RWPE2 (cell line): ENCODE measurements around the gene RPL28.
A peak's percentile ranks its signal among the peaks of the same experiment; 100 is the strongest.

Experiments used
- ATAC-seq: fragments of 200-7000 bp; cut with Tn5 transposase; 3 replicates; pipeline ENCODE4 v1.9.1; 2021; ENCODE audit warnings: low read depth
- DNase-seq: peaks from one replicate; pipeline ENCODE4 v3.0.0-alpha.2; 2020; ENCODE audit warnings: low spot score
- H3K27ac ChIP-seq: fragments of 450-650 bp; 2 replicates; pipeline ENCODE4 v1.5.1; 2017; ENCODE audit warnings: mild to moderate bottlenecking; ENCODE audit not compliant: poor library complexity, severe bottlenecking
- H3K27me3 ChIP-seq: fragments of 250-450 bp; sonication (Bioruptor Pico); 2 replicates; pipeline ENCODE4 v1.5.1; 2021; ENCODE audit warnings: mild to moderate bottlenecking, moderate library complexity; ENCODE audit not compliant: insufficient read depth, poor library complexity, severe bottlenecking
- H3K36me3 ChIP-seq: fragments of 250-450 bp; sonication (Bioruptor Pico); 2 replicates; pipeline ENCODE4 v1.5.1; 2020; ENCODE audit warnings: low read depth, mild to moderate bottlenecking, moderate library complexity
- H3K4me1 ChIP-seq: fragments of 250-450 bp; sonication (Bioruptor Pico); 2 replicates; pipeline ENCODE4 v1.5.1; 2021; ENCODE audit warnings: mild to moderate bottlenecking, moderate library complexity; ENCODE audit not compliant: insufficient read depth, poor library complexity, severe bottlenecking
- H3K4me3 ChIP-seq: fragments of 250-450 bp; sonication (Bioruptor Pico); 2 replicates; pipeline ENCODE4 v1.5.1; 2021; ENCODE audit warnings: mild to moderate bottlenecking, moderate library complexity; ENCODE audit not compliant: severe bottlenecking
- H3K9me3 ChIP-seq: fragments of 250-450 bp; sonication (Bioruptor Pico); 2 replicates; pipeline ENCODE4 v1.5.1; 2021; ENCODE audit warnings: mild to moderate bottlenecking, moderate library complexity; ENCODE audit not compliant: severe bottlenecking
- CTCF ChIP-seq: fragments of 450-650 bp; IDR thresholded peaks from one replicate; pipeline ENCODE4 v1.5.1; 2017; ENCODE audit warnings: mild to moderate bottlenecking, moderate library complexity; ENCODE audit not compliant: poor library complexity, severe bottlenecking

The RPL28 gene

GRCh38 chr19:55384131-55384919, 1.4 kb upstream of the RPL28 start, which contains the start of gene TMEM238:
Gene TMEM238, minus strand, starts transcription at chr19:55384292. Its CDS starts 33 bp downstream, at chr19:55384259.
- peaks cover 9% of the 10 kb centered on the region for H3K4me1 ChIP-seq

GRCh38 chr19:55384920-55385723, 610 bp upstream of the RPL28 start:
- peaks cover 9% of the 10 kb centered on the region for H3K4me1 ChIP-seq
- TF ChIP-seq CTCF, result no peak
- no peaks in the 10 kb centered on the region for H3K27me3 ChIP-seq
- no peaks in the 10 kb centered on the region for H3K9me3 ChIP-seq
- H3K36me3 ChIP-seq, result peaks cover 47% of the 10 kb centered on the region
- ATAC-seq (peak; percentile 75), DNase-seq (peak; percentile 91)
- peak overlapping the region; percentile 73 for H3K4me3 ChIP-seq
- peak overlapping the region; percentile 93 for H3K27ac ChIP-seq

More at GRCh38 chr19:55384131-55384919, 1.4 kb upstream of the RPL28 start, which contains the start of gene TMEM238:
- H3K9me3 ChIP-seq, result no peaks in the 10 kb centered on the region
- TF ChIP-seq CTCF, result peak; percentile 36
- peak within 1 kb of the TSS; percentile 93 for H3K27ac ChIP-seq
- H3K4me3 ChIP-seq, result peak within 1 kb of the TSS; percentile 73
- DNase-seq (no peak), ATAC-seq (peak; percentile 7; the same call in 2 of the 3 replicates)
- no peaks in the 10 kb centered on the region for H3K27me3 ChIP-seq
- peaks cover 39% of the 10 kb centered on the region for H3K36me3 ChIP-seq

GRCh38 chr19:55386493-55386971, 800 bp downstream of the RPL28 start:
- no peak for TF ChIP-seq CTCF
- peak overlapping the region; percentile 73 for H3K4me3 ChIP-seq
- H3K27me3 ChIP-seq, result no peaks in the 10 kb centered on the region
- H3K4me1 ChIP-seq, result peaks cover 9% of the 10 kb centered on the region
- DNase-seq (no peak), ATAC-seq (no peak)
- H3K9me3 ChIP-seq, result no peaks in the 10 kb centered on the region
- H3K36me3 ChIP-seq, result peaks cover 59% of the 10 kb centered on the region
- H3K27ac ChIP-seq, result peak overlapping the region; percentile 93

- no peaks in the 10 kb centered on the region for H3K9me3 ChIP-seq
- ATAC-seq, result no peak
- H3K4me1 ChIP-seq, result peaks cover 7% of the 10 kb centered on the region
- no peak for DNase-seq
- no peaks in the 10 kb centered on the region for H3K27me3 ChIP-seq
- no peak for TF ChIP-seq CTCF
- peaks cover 60% of the 10 kb centered on the region for H3K36me3 ChIP-seq
- peak overlapping the region; percentile 73 for H3K4me3 ChIP-seq
- peak overlapping the region; percentile 93 for H3K27ac ChIP-seq
Measured at GRCh38 chr19:55387736-55388497, 2.2 kb downstream of the RPL28 start.
